ENCODE data around the gene SEC14L5.

- TF ChIP-seq POLR2AphosphoS5 (IDR thresholded peaks at IDR 0.05; ENCODE audit: low read depth, low read length) (no peak), POLR2A (IDR thresholded peaks at IDR 0.05; ENCODE audit: low read depth, low read length) (no peak)
Measured at GRCh38 chr16:5024632-5025031, 66.5 kb downstream of the SEC14L5 start.
